ENCODE measurements around the gene POLDIP2. TPM values are rescaled to one million over a fixed set of nuclear protein-coding genes. Genes with fewer than 3 reads are reported as not detected.

Gene POLDIP2
- total and polyA plus RNA-seq, 2 donors (not counting 1 experiment from before 2014, with no cell fraction given), result 79.3 to 89.2 TPM

DNA sequence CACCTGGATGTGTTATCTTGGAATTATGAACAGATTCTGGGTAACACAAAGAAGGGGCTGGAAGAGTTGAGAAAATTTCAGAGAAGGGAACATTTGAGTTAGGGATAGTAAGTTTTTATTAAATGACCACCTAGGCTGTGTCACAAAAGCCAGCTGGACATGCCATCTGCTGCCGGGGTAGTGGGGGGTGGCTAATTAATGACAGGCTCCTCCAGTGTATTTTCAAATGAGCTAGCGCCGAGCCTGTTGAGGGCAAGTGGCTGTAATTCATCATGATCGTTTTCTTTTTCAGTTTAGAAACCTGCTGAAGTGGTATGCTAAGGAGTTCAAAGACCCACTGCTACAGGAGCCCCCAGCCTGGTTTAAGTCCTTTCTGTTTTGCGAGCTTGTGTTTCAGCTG lies 32.1 kb downstream of the POLDIP2 start:
- DNase-seq (ENCODE audit: low read depth in 2 of 2), result no peak
- Histone ChIP-seq H3K9me3 (ENCODE audit: control insufficient read depth, insufficient read depth, low read depth, low read length) (no peaks in the 10 kb centered on the region), H3K4me2 (ENCODE audit: extremely low read depth, insufficient read depth, low read length) (no peak overlapping the region), H3K27me3 (ENCODE audit: control insufficient read depth, insufficient read depth, low read length) (no peaks in the 10 kb centered on the region), H3K4me1 (ENCODE audit: control insufficient read depth, extremely low read depth, insufficient read depth, low read length) (peaks cover 4% of the 10 kb centered on the region), H3K4me3 (replicated peaks in 1 of 4; ENCODE audit: control extremely low read depth in 1 of 4, insufficient read depth in 1 of 4, low read depth in 3 of 4, low read length in 4 of 4) (no peak overlapping the region), H3K9ac (ENCODE audit: insufficient read depth, low read length) (no peak overlapping the region), H2AFZ (ENCODE audit: low read length) (no peak overlapping the region), H3K79me2 (ENCODE audit: control insufficient read depth, insufficient read depth, low read length) (peaks cover 3% of the 10 kb centered on the region), H3K27ac (ENCODE audit: insufficient read depth, low read length) (no peak overlapping the region), H4K20me1 (ENCODE audit: control insufficient read depth, extremely low read depth, insufficient read depth, low read length) (no peaks in the 10 kb centered on the region), H3K36me3 (ENCODE audit: control insufficient read depth, insufficient read depth, low read length) (peaks cover 4% of the 10 kb centered on the region)
- TF ChIP-seq, protein P1, sequence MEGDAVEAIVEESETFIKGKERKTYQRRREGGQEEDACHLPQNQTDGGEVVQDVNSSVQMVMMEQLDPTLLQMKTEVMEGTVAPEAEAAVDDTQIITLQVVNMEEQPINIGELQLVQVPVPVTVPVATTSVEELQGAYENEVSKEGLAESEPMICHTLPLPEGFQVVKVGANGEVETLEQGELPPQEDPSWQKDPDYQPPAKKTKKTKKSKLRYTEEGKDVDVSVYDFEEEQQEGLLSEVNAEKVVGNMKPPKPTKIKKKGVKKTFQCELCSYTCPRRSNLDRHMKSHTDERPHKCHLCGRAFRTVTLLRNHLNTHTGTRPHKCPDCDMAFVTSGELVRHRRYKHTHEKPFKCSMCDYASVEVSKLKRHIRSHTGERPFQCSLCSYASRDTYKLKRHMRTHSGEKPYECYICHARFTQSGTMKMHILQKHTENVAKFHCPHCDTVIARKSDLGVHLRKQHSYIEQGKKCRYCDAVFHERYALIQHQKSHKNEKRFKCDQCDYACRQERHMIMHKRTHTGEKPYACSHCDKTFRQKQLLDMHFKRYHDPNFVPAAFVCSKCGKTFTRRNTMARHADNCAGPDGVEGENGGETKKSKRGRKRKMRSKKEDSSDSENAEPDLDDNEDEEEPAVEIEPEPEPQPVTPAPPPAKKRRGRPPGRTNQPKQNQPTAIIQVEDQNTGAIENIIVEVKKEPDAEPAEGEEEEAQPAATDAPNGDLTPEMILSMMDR (conservative IDR thresholded peaks at IDR 0.05 in 1 of 2, IDR thresholded peaks at IDR 0.05 in 1 of 2; ENCODE audit: low read depth in 1 of 2, low read length in 2 of 2), result no peak
- no peak for TF ChIP-seq EZH2 (IDR thresholded peaks at IDR 0.05; ENCODE audit: low read length, missing control alignments)

DNA sequence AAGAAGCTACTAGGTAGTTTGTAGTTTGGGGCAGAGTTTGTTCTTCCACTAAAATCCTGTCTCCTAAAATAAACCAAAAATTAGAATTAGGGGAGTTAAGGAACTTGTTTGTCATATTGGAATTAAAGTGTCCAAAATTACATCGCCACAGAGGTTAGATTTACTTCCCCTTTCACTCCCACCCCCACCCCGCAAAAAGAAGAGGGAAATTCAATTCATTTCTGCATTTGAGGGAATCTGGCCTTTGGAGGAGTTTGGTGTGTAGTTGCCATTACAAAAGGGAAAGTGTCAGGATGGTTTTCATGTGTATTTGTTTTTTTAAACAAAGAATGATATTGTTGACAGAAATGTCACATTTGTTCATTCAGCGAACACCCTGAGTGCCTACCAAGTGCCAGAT lies 32.5 kb downstream of the POLDIP2 start:
- no peak for DNase-seq (ENCODE audit: low read depth in 2 of 2)
- no peaks in the 10 kb centered on the region for H3K27me3 ChIP-seq (ENCODE audit: control insufficient read depth, insufficient read depth, low read length)
- H3K9me3 ChIP-seq (ENCODE audit: control insufficient read depth, insufficient read depth, low read depth, low read length), result no peaks in the 10 kb centered on the region
- TF ChIP-seq, protein P1 (conservative IDR thresholded peaks at IDR 0.05 in 1 of 2, IDR thresholded peaks at IDR 0.05 in 1 of 2; ENCODE audit: low read depth in 1 of 2, low read length in 2 of 2), result no peak
- TF ChIP-seq EZH2 (IDR thresholded peaks at IDR 0.05; ENCODE audit: low read length, missing control alignments), result no peak
- H3K36me3 ChIP-seq (ENCODE audit: control insufficient read depth, insufficient read depth, low read length), result peaks cover 4% of the 10 kb centered on the region
- H2AFZ ChIP-seq (ENCODE audit: low read length), result no peak overlapping the region
- peaks cover 3% of the 10 kb centered on the region for H3K79me2 ChIP-seq (ENCODE audit: control insufficient read depth, insufficient read depth, low read length)
- H3K4me1 ChIP-seq (ENCODE audit: control insufficient read depth, extremely low read depth, insufficient read depth, low read length), result peaks cover 4% of the 10 kb centered on the region
- H3K4me2 ChIP-seq (ENCODE audit: extremely low read depth, insufficient read depth, low read length), result no peak overlapping the region
- H4K20me1 ChIP-seq (ENCODE audit: control insufficient read depth, extremely low read depth, insufficient read depth, low read length), result no peaks in the 10 kb centered on the region
- no peak overlapping the region for H3K9ac ChIP-seq (ENCODE audit: insufficient read depth, low read length)
- H3K4me3 ChIP-seq (replicated peaks in 1 of 4; ENCODE audit: control extremely low read depth in 1 of 4, insufficient read depth in 1 of 4, low read depth in 3 of 4, low read length in 4 of 4), result no peak overlapping the region
- no peak overlapping the region for H3K27ac ChIP-seq (ENCODE audit: insufficient read depth, low read length)

DNA sequence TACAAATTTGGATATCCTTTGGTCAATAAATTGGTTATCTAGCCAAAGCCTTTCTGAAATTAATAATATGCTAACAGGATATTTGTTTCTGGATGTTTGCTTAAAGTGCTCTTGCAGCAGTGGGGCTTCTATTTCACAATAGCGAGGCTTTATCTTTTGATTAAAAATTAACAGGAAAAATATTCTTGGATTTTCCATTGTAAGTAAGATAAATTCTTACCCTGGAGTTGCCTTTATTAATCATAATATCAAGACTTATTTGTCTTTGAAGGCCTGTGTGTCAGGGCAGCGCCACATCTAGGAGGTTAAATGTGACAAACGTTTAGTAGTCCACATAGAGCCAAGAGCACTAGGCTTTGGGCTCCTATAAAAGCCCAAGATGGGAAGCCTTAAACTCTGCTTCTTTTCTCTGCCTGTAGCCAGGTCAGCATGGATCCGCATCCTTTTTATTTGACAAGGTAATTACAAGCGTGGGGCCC lies 33.0 kb downstream of the POLDIP2 start:
- Histone ChIP-seq H3K4me1 (ENCODE audit: control insufficient read depth, extremely low read depth, insufficient read depth, low read length) (peaks cover 7% of the 10 kb centered on the region), H3K36me3 (ENCODE audit: control insufficient read depth, insufficient read depth, low read length) (peaks cover 4% of the 10 kb centered on the region), H3K27ac (ENCODE audit: insufficient read depth, low read length) (no peak overlapping the region), H3K4me3 (replicated peaks in 1 of 4; ENCODE audit: control extremely low read depth in 1 of 4, insufficient read depth in 1 of 4, low read depth in 3 of 4, low read length in 4 of 4) (no peak overlapping the region), H3K9me3 (ENCODE audit: control insufficient read depth, insufficient read depth, low read depth, low read length) (no peaks in the 10 kb centered on the region), H3K9ac (ENCODE audit: insufficient read depth, low read length) (no peak overlapping the region), H3K4me2 (ENCODE audit: extremely low read depth, insufficient read depth, low read length) (no peak overlapping the region), H3K79me2 (ENCODE audit: control insufficient read depth, insufficient read depth, low read length) (peaks cover 3% of the 10 kb centered on the region), H2AFZ (ENCODE audit: low read length) (no peak overlapping the region), H3K27me3 (ENCODE audit: control insufficient read depth, insufficient read depth, low read length) (no peaks in the 10 kb centered on the region), H4K20me1 (ENCODE audit: control insufficient read depth, extremely low read depth, insufficient read depth, low read length) (no peaks in the 10 kb centered on the region)
- TF ChIP-seq EZH2 (IDR thresholded peaks at IDR 0.05; ENCODE audit: low read length, missing control alignments), result no peak
- TF ChIP-seq, protein P1 (conservative IDR thresholded peaks at IDR 0.05 in 1 of 2, IDR thresholded peaks at IDR 0.05 in 1 of 2; ENCODE audit: low read depth in 1 of 2, low read length in 2 of 2), result no peak
- no peak for DNase-seq (ENCODE audit: low read depth in 2 of 2)

Data from fibroblast of lung (primary cell).